Colonic mucosa (tissue), 4 donors: ENCODE data around the gene FAM193B. TPM values are rescaled to one million over a fixed set of nuclear protein-coding genes. Genes with fewer than 3 reads are reported as not detected.
"Not testable (repeated sequence)": the region's sequence is repeated elsewhere in the genome, so short reads cannot be mapped to it uniquely, and the experiment has no call there.

Experiments used
- DNase-seq: peaks from one replicate; pipeline ENCODE4 v3.0.0-alpha.2; 2020
- H3K27ac ChIP-seq: fragments of 200-600 bp; one replicate; pipeline ENCODE4 v1.8.0; 2021
- H3K27me3 ChIP-seq: fragments of 200-600 bp; one replicate; pipeline ENCODE4 v1.8.0; 2021
- H3K36me3 ChIP-seq: fragments of 200-600 bp; one replicate; pipeline ENCODE4 v1.8.0; 2021
- H3K4me1 ChIP-seq: fragments of 200-600 bp; one replicate; pipeline ENCODE4 v1.8.0; 2021; ENCODE audit warnings: mild to moderate bottlenecking
- H3K4me3 ChIP-seq: fragments of 200-600 bp; one replicate; pipeline ENCODE4 v1.8.0; 2021
- H3K9ac ChIP-seq, 2 donors: one replicate each; pipeline ENCODE4 v1.7.0; 2013; ENCODE audit warnings: control low read depth in 2 of 2, low read depth in 2 of 2, low read length in 2 of 2
- H3K9me3 ChIP-seq: fragments of 200-600 bp; one replicate; pipeline ENCODE4 v1.8.0; 2021
- CTCF ChIP-seq: fragments of 200-600 bp; IDR thresholded peaks from one replicate; pipeline ENCODE4 v1.8.0; 2022; ENCODE audit warnings: antibody characterized with exemption, mild to moderate bottlenecking
- intact Hi-C: fragments of 100-400 bp; cut with DNase I; formaldehyde crosslinking; loops from one replicate; pipeline ENCODE4 v1.14.1; 2022
- total RNA-seq, 2 donors: library from RNA; stranded (reverse); fragmentation: NEBNext Ultra II Directional in 1 of 2; extraction: Animal tissue kit (Norgen Biotek cat#: 25700) in 1 of 2; gene quantifications; one replicate each; pipeline ENCODE4 v1.2.1, GENCODE V29; 2021
- donor health status: healthy.
- donor health status: DM: no; HTN: no; CAD: no.
- donor health status: DM: no; HTN: no; CAD: no.

The FAM193B gene
- total RNA-seq, 2 donors from 2014 or later, result 39.4 to 78.6 TPM

GRCh38 chr5:177487144-177487543 is 67.2 kb downstream of the FAM193B start:
- no peak overlapping the region for H3K27ac ChIP-seq
- no peaks in the 10 kb centered on the region for H3K36me3 ChIP-seq

GRCh38 chr5:177486256-177486655 is 68.1 kb downstream of the FAM193B start:
- Histone ChIP-seq H3K9ac (no peak overlapping the region), H3K36me3 (no peaks in the 10 kb centered on the region), H3K27me3 (no peaks in the 10 kb centered on the region), H3K4me1 (peaks cover 5% of the 10 kb centered on the region), H3K27ac (no peak overlapping the region), H3K4me3 (no peak overlapping the region), H3K9me3 (no peaks in the 10 kb centered on the region)
- intact Hi-C loops, result no loop called here
- TF ChIP-seq CTCF, result no peak
- no peak for DNase-seq

More at GRCh38 chr5:177487144-177487543, 67.2 kb downstream of the FAM193B start:
- no peaks in the 10 kb centered on the region for H3K27me3 ChIP-seq
- no peak overlapping the region for H3K4me3 ChIP-seq
- H3K9ac ChIP-seq, result no peak overlapping the region
- no peak for DNase-seq
- TF ChIP-seq CTCF, result no peak
- H3K4me1 ChIP-seq, result peaks cover 5% of the 10 kb centered on the region
- no peaks in the 10 kb centered on the region for H3K9me3 ChIP-seq
- intact Hi-C loops, result no loop called here

GRCh38 chr5:177485753-177486152 is 68.6 kb downstream of the FAM193B start:
- intact Hi-C loops, H3K36me3 ChIP-seq, H3K27ac ChIP-seq, H3K4me3 ChIP-seq, DNase-seq, H3K4me1 ChIP-seq, H3K9ac ChIP-seq, H3K9me3 ChIP-seq, H3K27me3 ChIP-seq: not testable (repeated sequence)

- H3K36me3 ChIP-seq, result no peaks in the 10 kb centered on the region
- no peak for DNase-seq
- no peak overlapping the region for H3K9ac ChIP-seq
- H3K4me1 ChIP-seq, result peaks cover 5% of the 10 kb centered on the region
- no peak overlapping the region for H3K27ac ChIP-seq
- TF ChIP-seq CTCF, result no peak
- H3K9me3 ChIP-seq, result no peaks in the 10 kb centered on the region
- no peaks in the 10 kb centered on the region for H3K27me3 ChIP-seq
- intact Hi-C loops, result no loop called here
- H3K4me3 ChIP-seq, result no peak overlapping the region
These were observed 69.3 kb downstream of the FAM193B start for GRCh38 chr5:177484902-177485549.

- no peak overlapping the region for H3K27ac ChIP-seq
- no peaks in the 10 kb centered on the region for H3K9me3 ChIP-seq
- intact Hi-C loops, result no loop called here
- no peak for DNase-seq
- no peak overlapping the region for H3K4me3 ChIP-seq
- no peak for TF ChIP-seq CTCF
- H3K36me3 ChIP-seq, result no peaks in the 10 kb centered on the region
- H3K9ac ChIP-seq, result no peak overlapping the region
- H3K4me1 ChIP-seq, result peaks cover 3% of the 10 kb centered on the region
- H3K27me3 ChIP-seq, result no peaks in the 10 kb centered on the region
These were observed 70.1 kb downstream of the FAM193B start for GRCh38 chr5:177483994-177484901.

- H3K9me3 ChIP-seq, result no peaks in the 10 kb centered on the region
- no peak overlapping the region for H3K4me3 ChIP-seq
- no peaks in the 10 kb centered on the region for H3K4me1 ChIP-seq
- H3K36me3 ChIP-seq, result no peaks in the 10 kb centered on the region
- TF ChIP-seq CTCF, result no peak
- H3K27ac ChIP-seq, result no peak overlapping the region
- no peaks in the 10 kb centered on the region for H3K27me3 ChIP-seq
- intact Hi-C loops, result no loop called here
- H3K9ac ChIP-seq, result no peak overlapping the region
- DNase-seq, result no peak
These were observed 71.3 kb downstream of the FAM193B start for GRCh38 chr5:177483042-177483441.
